ENCODE data around the gene HNRNPU.

Gene HNRNPU

DNA sequence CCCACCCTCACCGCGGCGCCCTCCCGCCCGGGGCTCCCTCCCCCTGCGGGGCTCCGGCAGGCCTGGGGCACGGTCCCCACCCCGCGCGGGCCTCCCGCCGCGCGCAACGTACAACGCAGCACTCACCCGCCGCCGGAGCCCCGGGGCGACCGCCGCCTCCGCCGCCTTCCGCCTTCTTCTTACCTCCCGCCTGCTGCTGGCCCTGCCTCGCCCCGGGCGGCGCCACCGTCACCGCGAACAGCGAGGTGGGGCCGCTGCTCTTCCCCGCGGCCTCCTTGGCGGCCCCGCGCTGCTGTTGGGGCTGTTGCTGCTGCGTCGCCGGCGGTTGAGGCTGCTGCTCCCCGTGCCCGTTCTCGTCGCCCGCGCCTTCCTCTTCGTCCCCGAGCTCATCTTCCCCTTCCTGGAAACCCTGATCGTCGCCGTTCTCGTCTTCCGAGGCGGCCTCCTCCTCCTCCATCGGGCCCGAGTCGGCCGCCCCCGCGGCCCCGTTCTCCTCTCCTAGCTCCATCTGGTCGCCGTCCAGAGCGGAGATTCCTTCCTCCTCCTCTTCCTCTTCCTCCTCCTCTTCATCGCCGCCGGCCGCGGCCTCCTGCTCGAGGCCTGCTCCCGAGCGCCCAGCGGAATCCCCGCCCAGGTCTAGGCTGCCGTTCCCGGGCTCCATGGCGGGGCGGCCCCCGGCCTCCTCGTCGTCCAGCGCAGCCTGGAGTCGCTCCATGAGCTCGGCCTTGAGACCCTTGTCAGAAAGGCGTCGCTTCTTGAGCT lies 671 bp downstream of the HNRNPU start:
- DNase-seq (ENCODE audit: low spot score), result no peak
- TF ChIP-seq, protein P1, sequence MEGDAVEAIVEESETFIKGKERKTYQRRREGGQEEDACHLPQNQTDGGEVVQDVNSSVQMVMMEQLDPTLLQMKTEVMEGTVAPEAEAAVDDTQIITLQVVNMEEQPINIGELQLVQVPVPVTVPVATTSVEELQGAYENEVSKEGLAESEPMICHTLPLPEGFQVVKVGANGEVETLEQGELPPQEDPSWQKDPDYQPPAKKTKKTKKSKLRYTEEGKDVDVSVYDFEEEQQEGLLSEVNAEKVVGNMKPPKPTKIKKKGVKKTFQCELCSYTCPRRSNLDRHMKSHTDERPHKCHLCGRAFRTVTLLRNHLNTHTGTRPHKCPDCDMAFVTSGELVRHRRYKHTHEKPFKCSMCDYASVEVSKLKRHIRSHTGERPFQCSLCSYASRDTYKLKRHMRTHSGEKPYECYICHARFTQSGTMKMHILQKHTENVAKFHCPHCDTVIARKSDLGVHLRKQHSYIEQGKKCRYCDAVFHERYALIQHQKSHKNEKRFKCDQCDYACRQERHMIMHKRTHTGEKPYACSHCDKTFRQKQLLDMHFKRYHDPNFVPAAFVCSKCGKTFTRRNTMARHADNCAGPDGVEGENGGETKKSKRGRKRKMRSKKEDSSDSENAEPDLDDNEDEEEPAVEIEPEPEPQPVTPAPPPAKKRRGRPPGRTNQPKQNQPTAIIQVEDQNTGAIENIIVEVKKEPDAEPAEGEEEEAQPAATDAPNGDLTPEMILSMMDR (IDR thresholded peaks at IDR 0.05; ENCODE audit: borderline replicate concordance, control extremely low read depth, extremely low read depth, insufficient read depth, missing control alignments), result no peak
- in situ Hi-C loops (cut with MboI; ENCODE audit: low sequenced_read_pairs, unreplicated experiment), result no loop called here

DNA sequence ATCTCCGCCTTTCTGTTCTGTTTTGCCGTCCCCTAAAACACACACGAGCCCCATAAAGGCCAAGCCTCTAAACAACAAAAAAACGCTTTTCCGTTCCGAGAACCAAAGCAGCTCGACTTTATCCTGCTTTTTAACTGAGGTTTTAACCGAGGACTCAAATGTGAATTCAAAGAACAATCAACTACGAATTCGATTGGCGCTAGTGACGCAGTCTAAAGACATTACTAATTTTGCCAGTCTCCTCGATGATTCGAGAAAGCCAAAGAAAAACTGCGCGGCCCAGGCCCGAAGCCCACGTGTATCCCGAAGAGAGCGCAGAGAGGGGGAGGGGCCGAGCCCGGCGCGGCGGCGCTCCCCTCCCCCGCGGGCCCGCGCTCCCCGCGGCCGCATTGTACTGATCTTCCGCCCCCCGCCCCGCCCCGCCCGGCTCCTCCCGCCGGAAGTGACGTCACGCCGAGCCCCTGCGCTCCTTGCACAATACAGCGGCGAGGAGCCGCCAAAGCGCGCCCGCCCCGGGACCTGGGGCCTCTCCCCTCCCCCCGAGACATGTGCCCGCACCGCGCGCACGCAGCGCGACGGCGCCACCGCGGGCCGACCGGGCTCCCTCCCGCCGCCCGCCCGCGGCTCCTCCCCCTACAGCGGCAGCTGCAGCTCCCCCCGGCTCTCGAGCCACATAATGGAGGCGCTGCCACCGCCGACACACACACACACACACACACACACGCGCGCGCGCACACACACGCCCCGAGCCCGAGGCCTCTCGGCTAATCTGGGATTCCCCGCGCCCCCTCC lies 1.4 kb downstream of the HNRNPU start:
- peak; percentile 93 for DNase-seq (ENCODE audit: low spot score)

DNA sequence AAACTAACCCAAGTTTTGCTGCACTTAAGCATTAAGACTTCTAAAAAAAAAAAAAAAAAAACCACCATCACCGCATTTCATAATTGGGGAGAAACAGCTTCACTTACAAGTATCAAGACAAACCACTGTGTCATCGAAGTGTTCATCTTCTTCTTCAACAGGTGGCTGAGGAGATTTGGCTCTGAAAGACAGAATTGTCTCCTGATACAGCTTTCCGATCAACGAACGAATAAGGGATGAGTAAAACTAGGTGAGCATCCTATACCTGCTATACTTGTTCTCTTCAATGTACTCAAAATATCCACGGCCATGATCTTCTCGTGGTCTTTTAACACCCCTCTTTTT lies 2.0 kb downstream of the HNRNPU start:
- TF ChIP-seq, protein P1 (IDR thresholded peaks at IDR 0.05; ENCODE audit: borderline replicate concordance, control extremely low read depth, extremely low read depth, insufficient read depth, missing control alignments), result no peak
- DNase-seq (ENCODE audit: low spot score), result no peak
- in situ Hi-C loops (cut with MboI; ENCODE audit: low sequenced_read_pairs, unreplicated experiment), result no loop called here

More for the DNA sequence above, 1.4 kb downstream of the HNRNPU start:
- TF ChIP-seq, protein P1 (IDR thresholded peaks at IDR 0.05; ENCODE audit: borderline replicate concordance, control extremely low read depth, extremely low read depth, insufficient read depth, missing control alignments), result no peak
- in situ Hi-C loops (cut with MboI; ENCODE audit: low sequenced_read_pairs, unreplicated experiment), result no loop called here

DNA sequence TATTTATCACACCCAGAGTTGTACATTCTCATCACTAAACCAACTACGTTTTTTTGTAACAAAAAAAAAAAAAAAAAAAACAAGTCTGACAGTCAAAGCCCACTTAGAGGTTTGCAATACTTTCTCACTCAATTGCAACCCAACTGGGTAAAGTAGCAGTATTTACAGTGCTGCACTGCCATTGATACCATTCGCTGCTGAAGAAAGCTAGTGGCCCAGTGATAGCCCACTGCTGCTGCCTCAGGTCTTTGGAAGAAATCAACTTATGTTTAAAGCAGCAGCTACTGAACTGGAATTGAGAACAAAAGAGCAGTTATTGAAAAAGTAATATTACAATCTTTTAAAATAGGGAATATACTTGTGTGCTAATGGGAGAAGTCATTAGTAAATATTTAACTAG lies 2.7 kb downstream of the HNRNPU start:
- TF ChIP-seq, protein P1 (IDR thresholded peaks at IDR 0.05; ENCODE audit: borderline replicate concordance, control extremely low read depth, extremely low read depth, insufficient read depth, missing control alignments), result no peak
- DNase-seq (ENCODE audit: low spot score), result no peak
- in situ Hi-C loops (cut with MboI; ENCODE audit: low sequenced_read_pairs, unreplicated experiment), result no loop called here

DNA sequence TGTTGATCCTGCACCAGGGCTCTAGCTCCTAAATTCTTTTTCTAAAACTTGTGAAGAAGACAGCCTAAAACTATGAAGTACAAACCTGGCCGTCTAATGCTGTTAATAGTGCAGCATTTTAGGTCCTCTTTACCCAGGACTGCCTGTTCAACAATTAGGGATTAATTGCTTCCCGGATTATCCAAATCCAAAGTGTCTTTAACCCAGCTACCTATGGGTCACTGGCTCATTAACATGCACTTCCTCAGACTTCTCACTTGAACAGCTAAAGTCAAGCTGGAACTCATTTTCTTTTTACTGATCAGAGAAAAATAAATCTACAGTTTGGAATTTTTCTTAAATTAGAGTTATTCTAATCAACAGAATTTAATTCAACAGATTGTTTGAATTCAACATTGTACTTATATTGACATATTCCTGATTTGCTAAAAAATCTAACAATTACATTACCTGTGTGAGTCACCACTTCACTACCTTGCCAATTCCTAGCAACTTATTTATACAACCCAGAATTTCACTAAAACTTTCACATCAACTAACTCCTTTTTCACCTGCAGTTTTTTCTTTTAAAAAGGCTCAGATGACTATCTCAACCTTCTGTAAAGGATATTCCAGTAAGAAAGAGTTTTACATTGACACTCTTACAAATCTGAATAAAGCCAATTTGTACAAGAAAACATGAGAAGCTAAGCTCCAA lies 3.3 kb downstream of the HNRNPU start:
- TF ChIP-seq, protein P1 (IDR thresholded peaks at IDR 0.05; ENCODE audit: borderline replicate concordance, control extremely low read depth, extremely low read depth, insufficient read depth, missing control alignments), result no peak
- no peak for DNase-seq (ENCODE audit: low spot score)
- in situ Hi-C loops (cut with MboI; ENCODE audit: low sequenced_read_pairs, unreplicated experiment), result no loop called here

DNA sequence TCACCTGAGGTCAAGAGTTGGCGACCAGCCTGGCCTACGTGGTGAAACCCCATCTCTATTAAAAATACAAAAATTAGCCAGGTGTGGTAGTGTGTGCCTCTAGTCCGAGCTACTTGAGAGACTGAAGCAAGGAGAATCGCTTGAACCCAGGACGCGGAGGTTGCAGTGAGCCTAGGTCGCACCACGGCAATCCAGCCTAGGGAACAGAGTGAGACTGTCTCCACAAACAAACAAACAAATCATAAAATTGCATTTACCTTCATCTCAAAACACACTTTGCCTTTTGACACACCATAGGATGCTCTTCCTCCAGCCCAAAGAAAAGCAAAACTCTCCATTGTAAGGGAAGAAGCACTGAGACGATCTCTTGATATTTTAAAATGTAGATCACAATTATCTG lies 4.3 kb downstream of the HNRNPU start:
- TF ChIP-seq, protein P1 (IDR thresholded peaks at IDR 0.05; ENCODE audit: borderline replicate concordance, control extremely low read depth, extremely low read depth, insufficient read depth, missing control alignments), result no peak
- DNase-seq (ENCODE audit: low spot score), result no peak
- in situ Hi-C loops (cut with MboI; ENCODE audit: low sequenced_read_pairs, unreplicated experiment), result no loop called here
